HepG2 (cell line): Measurements from ENCODE around the gene ANKS6.

Experiments
- DNMT1 ChIP-seq: sonication (generic); formaldehyde crosslinking; IDR thresholded peaks from 2 replicates; pipeline ENCODE4 v1.5.1; 2020; ENCODE audit warnings: mild to moderate bottlenecking, missing genetic modification reagents
- EP300 ChIP-seq, 3 experiments: sonication (generic) in 1 of 3; formaldehyde crosslinking in 1 of 3; IDR thresholded peaks; 2 replicates each; pipeline versions ENCODE4 v1.5.1 to v1.6.1; 2011 to 2020; ENCODE audit warnings: low read depth in 2 of 3, low read length in 2 of 3, borderline replicate concordance in 1 of 3, improper control_type of control experiment in 1 of 3, mild to moderate bottlenecking in 1 of 3, missing genetic modification reagents in 1 of 3, moderate library complexity in 1 of 3
- EZH2 ChIP-seq: conservative IDR thresholded peaks from 2 replicates; pipeline ENCODE4 v1.6.1; 2012; ENCODE audit warnings: mild to moderate bottlenecking, low read depth, low read length, moderate library complexity
- MTF2 ChIP-seq: sonication (generic); formaldehyde crosslinking; IDR thresholded peaks from 2 replicates; pipeline ENCODE4 v1.5.0; 2020; ENCODE audit warnings: missing genetic modification reagents, borderline replicate concordance
- SP1 ChIP-seq, 2 experiments: fragments of 450-650 bp in 1 of 2; sonication (generic) in 1 of 2; formaldehyde crosslinking in 1 of 2; IDR thresholded peaks; 2 replicates each; pipeline versions ENCODE4 v1.4.0 to v1.6.1; 2016 to 2020; ENCODE audit warnings: missing genetic modification reagents in 1 of 2
- ZNF232 ChIP-seq: sonication (generic); formaldehyde crosslinking; IDR thresholded peaks from 2 replicates; pipeline ENCODE4 v1.4.0; 2020; ENCODE audit warnings: missing genetic modification reagents, borderline replicate concordance
- ZNF331 ChIP-seq: sonication (generic); formaldehyde crosslinking; IDR thresholded peaks from 2 replicates; pipeline ENCODE4 v1.4.0; 2020; ENCODE audit warnings: missing genetic modification reagents
- ZNF639 ChIP-seq: conservative IDR thresholded peaks from 2 replicates; pipeline ENCODE4 v1.6.1; 2018; ENCODE audit warnings: missing genetic modification reagents

GRCh38 chr9:98826716-98827115 lies 30.4 kb upstream of the ANKS6 start:
- TF ChIP-seq ZNF639 (CRISPR knock-in tag) (no peak), EP300 (IDR thresholded peaks at IDR 0.05; ENCODE audit: low read depth in 2 of 2, low read length in 2 of 2) (no peak), EP300 (CRISPR knock-in tag; IDR thresholded peaks at IDR 0.05; ENCODE audit: borderline replicate concordance) (no peak), SP1 (IDR thresholded peaks at IDR 0.05) (no peak), SP1 (CRISPR knock-in tag; IDR thresholded peaks at IDR 0.05) (no peak), MTF2 (CRISPR knock-in tag) (no peak), EZH2 (no peak), DNMT1 (CRISPR knock-in tag) (no peak), ZNF331 (CRISPR knock-in tag) (no peak), ZNF232 (CRISPR knock-in tag) (no peak)
